Measurements from ENCODE around the gene GRM8.

- no peak for TF ChIP-seq CTCF (conservative IDR thresholded peaks at IDR 0.05; ENCODE audit: low read length)
- TF ChIP-seq EZH2phosphoT487 (IDR thresholded peaks at IDR 0.05; ENCODE audit: borderline replicate concordance, low read depth, low read length), result no peak
Measured at GRCh38 chr7:126436213-126436868, 816.4 kb downstream of the GRM8 start.
